IMR-90 (cell line): ENCODE data around the gene NDOR1. TPM values are rescaled to one million over a fixed set of nuclear protein-coding genes. Genes with fewer than 3 reads are reported as not detected.

ENCODE experiments used
- CEBPB ChIP-seq: IDR thresholded peaks from 2 replicates; pipeline ENCODE4 v1.6.1; 2012; ENCODE audit warnings: low read depth, low read length, improper control_type of control experiment
- CHD1 ChIP-seq: IDR thresholded peaks from 2 replicates; pipeline ENCODE4 v1.6.1; 2012; ENCODE audit warnings: low read depth, low read length, improper control_type of control experiment
- MAFK ChIP-seq: IDR thresholded peaks from 2 replicates; pipeline ENCODE4 v1.6.1; 2012; ENCODE audit warnings: low read depth, low read length, improper control_type of control experiment
- MXI1 ChIP-seq: IDR thresholded peaks from 2 replicates; pipeline ENCODE4 v1.6.1; 2012; ENCODE audit warnings: low read depth, mild to moderate bottlenecking, low read length, moderate library complexity, borderline replicate concordance
- POLR2A ChIP-seq: IDR thresholded peaks from 2 replicates; pipeline ENCODE4 v1.6.1; 2012; ENCODE audit warnings: mild to moderate bottlenecking, low read depth, low read length
- RAD21 ChIP-seq: IDR thresholded peaks from 2 replicates; pipeline ENCODE4 v1.6.1; 2012; ENCODE audit warnings: low read length, improper control_type of control experiment
- USF2 ChIP-seq: fragments of 150-350 bp; IDR thresholded peaks from 2 replicates; pipeline ENCODE4 v1.6.1; 2017; ENCODE audit warnings: mild to moderate bottlenecking, antibody characterized with exemption, low read length, low read depth
- polyA plus RNA-seq, 3 experiments: library from polyadenylated mRNA; depleted of rRNA; stranded (reverse); fragments of >200 nt; gene quantifications; 2 replicates each; pipeline ENCODE4 v1.2.3, GENCODE V29; 2012; ENCODE audit warnings: low replicate concordance in 1 of 3
- total RNA-seq: library from RNA; depleted of rRNA; stranded (reverse); fragments of >200 nt; gene quantifications from 2 replicates; pipeline ENCODE4 v1.2.3, GENCODE V29; 2012

Gene NDOR1
- total and polyA plus RNA-seq, 2 of the 4 experiments (the other 2 are of a cell fraction) = 0.90 to 10.6 TPM

- TF ChIP-seq CEBPB = no peak
- no peak for TF ChIP-seq MAFK
- TF ChIP-seq POLR2A = peak; percentile 95
- no peak for TF ChIP-seq RAD21
- TF ChIP-seq MXI1 = peak; percentile 71; the same call in 1 of the 2 replicates
- TF ChIP-seq USF2 = peak; percentile 84
- no peak for TF ChIP-seq CHD1
Measured at GRCh38 chr9:137200311-137201204, 4.9 kb upstream of the NDOR1 start, which contains the start of gene TPRN (continued).
